Endothelial cell of umbilical vein (primary cell): ENCODE data around the gene ASIC1. TPM values are rescaled to one million over a fixed set of nuclear protein-coding genes. Genes with fewer than 3 reads are reported as not detected.
A peak's percentile ranks its signal among the peaks of the same experiment; 100 is the strongest.

Experiments used
- BruUV-seq: library from RNA; stranded (reverse); fragments of 400-500 nt; replicated peaks from 2 replicates; lab custom pipeline; 2021; lab: Mats Ljungman, UMichigan
- CTCF ChIA-PET: fragments of 300-600, 350-600 bp; sonication (Branson Sonifier 250); formaldehyde crosslinking; loops from one replicate; lab custom pipeline; 2021; ENCODE audit warnings: antibody characterized with exemption, inconsistent platforms; lab: Charles Lee
- POLR2A ChIA-PET: fragments of 300-600, 350-600 bp; sonication (Branson Sonifier 250); formaldehyde crosslinking; loops from one replicate; lab custom pipeline; 2021; ENCODE audit warnings: antibody characterized with exemption, inconsistent platforms; lab: Charles Lee
- DNase-seq: peaks from one replicate; pipeline ENCODE4 v3.0.0-alpha.2; 2011; ENCODE audit warnings: low read depth, low spot score
- FAIRE-seq: peaks from 2 replicates; lab custom pipeline; 2011; peaks lifted over from hg19 to GRCh38; lab: Jason Lieb, UNC
- H2AFZ ChIP-seq: 2 replicates; pipeline ENCODE4 v1.6.0; 2012; ENCODE audit warnings: low read depth, low read length, control low read depth, inconsistent platforms
- H3K27ac ChIP-seq: 2 replicates; pipeline ENCODE4 v1.5.1; 2011; ENCODE audit warnings: low read depth, mild to moderate bottlenecking, control low read depth, low read length, moderate library complexity; ENCODE audit not compliant: insufficient read depth
- H3K27me3 ChIP-seq, 2 experiments: 2 replicates each; pipeline versions ENCODE4 v1.6.0 to v1.6.1; 2011; ENCODE audit warnings: low read length in 2 of 2, mixed read lengths in 1 of 2; ENCODE audit not compliant: control insufficient read depth in 2 of 2, insufficient read depth in 2 of 2
- H3K36me3 ChIP-seq, 2 experiments: 2 replicates in 1 of 2; 3 replicates in 1 of 2; pipeline ENCODE4 v1.5.1; 2011; ENCODE audit warnings: low read length in 2 of 2, mild to moderate bottlenecking in 1 of 2, moderate library complexity in 1 of 2; ENCODE audit not compliant: control insufficient read depth in 2 of 2, insufficient read depth in 2 of 2; ENCODE audit errors: extremely low read depth in 1 of 2
- H3K4me1 ChIP-seq: 3 replicates; pipeline ENCODE4 v1.5.1; 2011; ENCODE audit warnings: mild to moderate bottlenecking, low read length; ENCODE audit not compliant: control insufficient read depth, insufficient read depth; ENCODE audit errors: extremely low read depth
- H3K4me2 ChIP-seq: 2 replicates; pipeline ENCODE4 v1.6.1; 2011; ENCODE audit warnings: low read length, control low read depth, mixed read lengths; ENCODE audit not compliant: insufficient read depth
- H3K4me3 ChIP-seq, 3 experiments: fragments of 200-600 bp in 1 of 3; sonication (generic), shearing (Covaris generic) in 1 of 3; replicated peaks in 1 of 3; 2 replicates each; pipeline ENCODE4 v1.5.1; 2011 to 2016; ENCODE audit warnings: control low read depth in 3 of 3, low read length in 3 of 3, mild to moderate bottlenecking in 2 of 3, inconsistent platforms in 1 of 3, low read depth in 1 of 3, moderate library complexity in 1 of 3; ENCODE audit not compliant: insufficient read depth in 1 of 3
- H3K79me2 ChIP-seq: 2 replicates; pipeline ENCODE4 v1.6.0; 2012; ENCODE audit warnings: low read length, inconsistent platforms; ENCODE audit not compliant: control insufficient read depth, insufficient read depth
- H3K9ac ChIP-seq: replicated peaks from 2 replicates; pipeline ENCODE3; 2011; ENCODE audit warnings: low read length, control low read depth; ENCODE audit not compliant: insufficient read depth; ENCODE audit errors: extremely low read depth
- H3K9me1 ChIP-seq: replicated peaks from 3 replicates; pipeline ENCODE4 v1.6.0; 2011; ENCODE audit warnings: mild to moderate bottlenecking, low read length; ENCODE audit not compliant: control insufficient read depth, insufficient read depth; ENCODE audit errors: extremely low read depth
- H3K9me3 ChIP-seq: replicated peaks from 2 replicates; pipeline ENCODE4 v1.5.1; 2012; ENCODE audit warnings: low read length, inconsistent platforms; ENCODE audit not compliant: control insufficient read depth, insufficient read depth
- H4K20me1 ChIP-seq: replicated peaks from 2 replicates; pipeline ENCODE3; 2011; ENCODE audit warnings: mild to moderate bottlenecking, low read length; ENCODE audit not compliant: control insufficient read depth, insufficient read depth; ENCODE audit errors: extremely low read depth
- CTCF ChIP-seq, 2 donors: IDR thresholded peaks; 1 replicate in 1 of 2; 2 replicates in 1 of 2; pipeline ENCODE4 v1.5.1; 2011; ENCODE audit warnings: low read length in 2 of 2, mild to moderate bottlenecking in 2 of 2, moderate library complexity in 2 of 2, control low read depth in 1 of 2, inconsistent platforms in 1 of 2, low read depth in 1 of 2; ENCODE audit not compliant: insufficient read depth in 1 of 2; ENCODE audit errors: extremely low read depth in 1 of 2
- EZH2 ChIP-seq: IDR thresholded peaks from 2 replicates; pipeline ENCODE4 v1.6.1; 2012; ENCODE audit warnings: borderline replicate concordance, low read depth, mild to moderate bottlenecking, moderate library complexity, low read length, inconsistent platforms; ENCODE audit not compliant: severe bottlenecking
- GATA2 ChIP-seq: IDR thresholded peaks from 2 replicates; pipeline ENCODE4 v1.7.0; 2011; ENCODE audit warnings: low read depth, mild to moderate bottlenecking, moderate library complexity, mixed read lengths, low read length; ENCODE audit not compliant: insufficient read length, insufficient read depth
- JUN ChIP-seq: IDR thresholded peaks from 2 replicates; pipeline ENCODE4 v1.6.1; 2011; ENCODE audit warnings: borderline replicate concordance, low read depth; ENCODE audit not compliant: insufficient read length, insufficient read depth
- MAX ChIP-seq: IDR thresholded peaks from 2 replicates; pipeline ENCODE4 v1.6.1; 2011; ENCODE audit not compliant: insufficient read depth, insufficient read length
- MYC ChIP-seq: IDR thresholded peaks from one replicate; pipeline ENCODE4 v1.6.1; 2011; ENCODE audit warnings: mild to moderate bottlenecking, low read depth, low read length
- POLR2A ChIP-seq: IDR thresholded peaks from 2 replicates; pipeline ENCODE4 v1.6.1; 2012; ENCODE audit warnings: low read depth, mild to moderate bottlenecking, control low read depth, low read length
- POLR2AphosphoS5 ChIP-seq: IDR thresholded peaks from 2 replicates; pipeline ENCODE4 v1.6.1; 2012; ENCODE audit warnings: low read depth, mild to moderate bottlenecking, control low read depth, low read length, moderate library complexity; ENCODE audit not compliant: insufficient read depth
- dilution Hi-C: fragments of 300-500 bp; cut with MboI; formaldehyde crosslinking; loops from one replicate; pipeline ENCODE4 v1.15.0; 2019; ENCODE audit warnings: low sequenced_read_pairs; ENCODE audit not compliant: extremely low pct_ligation_motif_present
- intact Hi-C: fragments of 100-400 bp; cut with micrococcal nuclease; formaldehyde crosslinking; loops from one replicate; pipeline ENCODE4 v1.10.0; 2022
- polyA plus RNA-seq, 4 experiments: library from polyadenylated mRNA; depleted of rRNA in 3 of 4; stranded (reverse) in 3 of 4; unstranded in 1 of 4; fragments of >200 nt; gene quantifications; 2 replicates each; pipeline versions ENCODE4 v1.2.1 to v1.2.3, GENCODE V29; 2011 to 2012; ENCODE audit warnings: missing spikeins in 1 of 4
- total RNA-seq: library from RNA; stranded (reverse); gene quantifications from 2 replicates; pipeline ENCODE4 v1.2.3, GENCODE V29; 2021

The ASIC1 gene
- total and polyA plus RNA-seq, 2 donors (not counting 3 experiments of a cell fraction or from before 2014, with no cell fraction given), result 0.53 to 0.66 TPM

GRCh38 chr12:50111395-50111692 lies 53.9 kb downstream of the ASIC1 start:
- intact Hi-C loops (loop anchor here (1.0 kb wide), 2 partner anchors 36 to 64 kb away; no protein-coding TSS in a partner anchor), dilution Hi-C loops (no loop called here)
- Histone ChIP-seq H3K9ac (no peak overlapping the region), H3K9me1 (no peaks in the 10 kb centered on the region), H3K79me2 (peaks cover 8% of the 10 kb centered on the region), H3K27ac (no peak overlapping the region), H3K4me2 (no peak overlapping the region), H4K20me1 (no peaks in the 10 kb centered on the region), H3K36me3 (peaks cover 0 to 2% of the 10 kb centered on the region in 2 experiments), H3K27me3 (no peaks in the 10 kb centered on the region), H3K4me3 (no peak overlapping the region), H2AFZ (peak overlapping the region; percentile 90), H3K9me3 (no peaks in the 10 kb centered on the region), H3K4me1 (peaks cover 9% of the 10 kb centered on the region)
- DNase-seq (no peak), FAIRE-seq (no peak)
- TF ChIP-seq EZH2 (no peak), POLR2AphosphoS5 (no peak), JUN (no peak), GATA2 (no peak), MAX (no peak), CTCF (IDR thresholded peaks at IDR 0.05; ENCODE audit: extremely low read depth in 1 of 2, insufficient read depth in 1 of 2, low read depth in 1 of 2, low read length in 2 of 2) (no peak), POLR2A (no peak), MYC (no peak)
- ChIA-PET POLR2A (interaction anchor here (2.0 to 2.3 kb wide), 3 partner anchors 9 to 56 kb away, joined by 7 to 20 read pairs (median 17); partner anchors contain the start of genes CERS5 and SMARCD1), CTCF (interaction anchor here (0.5 to 4.5 kb wide), 30 partner anchors 9 to 652 kb away, joined by 3 to 89 read pairs (median 8); partner anchors contain the start of genes ATF1, CERS5, GPD1 and LIMA1)
- no TSS peak for BruUV-seq
